GM19238 (cell line): ENCODE data around the gene BLTP3B.

Experiments used
- DNase-seq: peaks from one replicate; pipeline ENCODE4 v3.0.0; 2011; ENCODE audit warnings: low spot score; ENCODE audit not compliant: insufficient read length

Gene BLTP3B

DNA sequence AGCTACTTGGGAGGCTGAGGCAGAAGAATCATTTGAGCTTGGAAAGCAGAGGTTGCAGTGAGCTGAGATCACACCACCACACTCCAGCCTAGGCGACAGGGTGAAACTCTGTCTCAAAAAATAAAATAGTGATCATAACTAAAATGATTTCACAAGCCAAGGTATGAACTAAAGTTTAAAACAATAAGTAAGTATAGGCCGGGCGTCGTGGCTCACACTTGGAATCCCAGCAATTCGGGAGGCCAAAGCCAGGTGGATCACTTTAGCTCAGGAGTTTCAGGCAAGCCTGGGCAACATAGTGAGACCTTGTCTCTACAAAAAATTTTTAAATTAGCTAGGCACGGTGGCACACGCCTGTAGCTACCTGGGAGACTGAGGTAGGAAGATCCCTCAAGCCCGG, 27.4 kb downstream of the BLTP3B start:
- no peak for DNase-seq

DNA sequence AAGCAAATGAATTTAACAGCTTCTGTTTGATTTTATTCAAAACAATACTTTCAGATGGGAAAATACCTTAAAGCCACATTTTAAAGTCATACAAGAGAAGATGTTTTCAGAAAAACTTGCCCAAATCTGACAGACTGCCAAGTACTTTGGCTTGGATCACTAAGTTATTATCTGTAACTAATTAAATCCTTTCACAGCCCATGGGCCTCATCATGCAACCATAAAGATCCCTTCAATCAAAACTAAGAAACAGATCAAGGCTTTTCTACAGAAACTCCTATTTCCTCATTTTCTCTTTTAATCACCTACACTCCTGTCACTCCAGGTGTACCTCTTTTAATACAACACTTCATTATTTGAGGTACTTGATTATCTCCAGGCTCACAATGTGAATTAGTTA, 28.1 kb downstream of the BLTP3B start:
- no peak for DNase-seq

DNA sequence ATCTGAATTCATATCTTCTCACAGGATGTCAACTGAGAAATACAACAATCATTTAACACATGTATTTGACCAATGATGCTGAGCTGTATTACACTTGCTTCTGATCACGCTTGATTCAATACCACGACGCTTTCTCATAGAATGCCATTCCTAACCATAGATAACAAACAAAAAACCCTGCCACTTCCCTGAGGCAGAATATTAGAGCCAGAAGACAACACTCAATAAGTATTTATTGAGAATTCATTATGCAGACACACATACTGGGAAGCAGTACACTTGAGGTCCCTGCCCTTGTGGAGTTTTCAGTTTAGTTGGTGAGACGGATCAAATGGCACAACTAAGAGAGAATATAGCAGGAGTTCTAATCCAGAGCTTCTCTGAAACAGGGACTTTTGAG, 32.4 kb downstream of the BLTP3B start:
- no peak for DNase-seq

GRCh38 chr12:100106861-100107260, 35.8 kb downstream of the BLTP3B start:
- no peak for DNase-seq

DNA sequence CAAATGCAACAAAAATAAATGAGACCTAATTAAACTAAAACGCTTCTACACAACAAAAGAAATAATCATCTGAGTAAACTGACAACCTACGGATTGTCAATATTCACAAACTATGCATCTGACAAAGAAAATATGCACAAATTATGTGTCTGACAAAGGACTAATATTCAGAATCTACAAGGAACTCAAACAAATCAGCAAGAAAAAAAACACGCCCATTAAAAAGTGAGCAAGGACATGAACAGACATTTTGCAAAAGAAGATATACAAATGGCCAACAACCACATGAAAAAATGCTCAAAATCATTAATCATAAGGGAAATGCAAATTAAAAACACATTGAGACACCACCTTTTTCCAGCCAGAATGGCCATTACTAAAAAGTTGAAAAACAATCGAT, 37.0 kb downstream of the BLTP3B start:
- no peak for DNase-seq

DNA sequence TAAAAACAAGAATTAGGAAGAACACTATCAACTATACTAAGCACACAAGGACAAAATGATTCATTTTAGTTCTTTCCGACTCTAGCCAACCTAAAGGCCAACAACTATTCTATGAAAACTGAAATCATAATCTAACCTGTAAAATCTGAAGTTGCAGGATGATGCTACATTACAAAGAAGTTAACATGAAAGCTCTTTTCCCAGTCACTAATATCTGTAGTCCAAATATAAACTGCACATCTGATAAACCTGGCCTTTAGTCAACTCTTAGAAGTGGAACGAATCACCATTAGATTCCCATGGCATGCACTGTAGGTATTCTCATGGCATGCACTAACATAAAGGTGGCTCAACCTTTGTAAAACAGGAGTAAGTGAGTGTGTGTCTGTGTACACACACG, 41.7 kb downstream of the BLTP3B start:
- no peak for DNase-seq
